HG03432 (cell line): ENCODE results near the gene SLAMF6.
A peak's percentile ranks its signal among the peaks of the same experiment; 100 is the strongest.
"Not testable (repeated sequence)": the region's sequence is repeated elsewhere in the genome, so short reads cannot be mapped to it uniquely, and the experiment has no call there.

Experiments
- ATAC-seq: cut with Tn5 transposase; IDR thresholded peaks from one replicate; pipeline ENCODE4 v1.9.1; 2021; ENCODE audit warnings: mild to moderate bottlenecking, moderate library complexity; ENCODE audit not compliant: unreplicated experiment

Gene SLAMF6

DNA sequence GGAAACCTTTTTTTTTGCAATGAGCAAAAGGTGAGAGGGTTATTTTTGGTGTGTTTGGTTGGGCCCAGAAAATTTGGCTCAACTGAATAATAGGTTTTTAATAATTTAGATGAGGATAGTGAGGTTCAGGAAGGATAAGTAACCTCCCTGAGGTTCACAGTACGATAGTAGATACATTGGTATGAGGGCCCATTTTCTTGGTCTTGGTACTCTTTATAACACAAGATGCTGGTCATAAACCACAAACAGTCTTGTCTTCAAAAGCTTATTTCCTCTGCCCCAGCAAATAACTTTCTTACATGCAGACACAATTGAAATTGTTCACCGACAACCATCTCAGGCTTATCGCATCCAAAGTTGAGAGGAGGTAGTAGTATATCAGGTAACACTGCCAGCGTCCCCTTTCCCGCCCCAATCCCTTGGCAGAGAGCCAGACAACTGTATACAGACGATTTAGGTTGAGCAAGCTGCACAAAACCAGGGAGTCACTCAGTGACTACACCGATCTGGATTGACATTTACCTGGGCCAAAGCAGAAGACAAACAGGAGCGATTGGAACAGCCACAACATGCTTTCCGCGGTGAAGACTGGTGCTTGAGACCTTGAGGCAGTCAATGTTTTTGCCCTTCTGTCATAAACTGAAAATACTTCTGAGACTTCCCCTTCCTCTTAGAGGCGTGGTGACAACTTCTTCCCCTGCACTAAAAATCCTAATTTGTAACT is at the start of gene SLAMF6:
TSS of gene SLAMF6 (minus strand) at position 634 of the 724 bp plus-strand sequence. CDS start at position 571, 63 bp downstream.
- peak; percentile 69 for ATAC-seq

DNA sequence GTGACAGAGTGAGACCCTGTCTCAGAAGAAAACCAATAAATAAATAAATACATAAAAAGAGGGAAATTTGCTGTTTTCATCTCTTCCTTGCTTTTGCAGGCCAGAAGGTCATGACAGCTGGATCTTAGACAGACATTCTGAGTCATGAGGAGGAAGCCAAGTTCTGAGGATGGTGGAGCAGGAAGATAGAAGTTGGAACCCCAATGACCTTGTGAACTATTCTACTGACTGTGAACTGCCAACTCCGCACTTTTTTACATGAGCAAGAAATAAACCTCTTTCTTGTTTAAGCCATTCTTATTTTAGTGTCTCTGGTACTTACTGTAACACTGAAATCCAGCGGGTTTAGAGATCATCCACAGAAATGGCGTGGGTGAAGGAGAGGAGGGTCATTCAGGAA is 47.8 kb upstream of the SLAMF6 start:
- ATAC-seq = no peak

DNA sequence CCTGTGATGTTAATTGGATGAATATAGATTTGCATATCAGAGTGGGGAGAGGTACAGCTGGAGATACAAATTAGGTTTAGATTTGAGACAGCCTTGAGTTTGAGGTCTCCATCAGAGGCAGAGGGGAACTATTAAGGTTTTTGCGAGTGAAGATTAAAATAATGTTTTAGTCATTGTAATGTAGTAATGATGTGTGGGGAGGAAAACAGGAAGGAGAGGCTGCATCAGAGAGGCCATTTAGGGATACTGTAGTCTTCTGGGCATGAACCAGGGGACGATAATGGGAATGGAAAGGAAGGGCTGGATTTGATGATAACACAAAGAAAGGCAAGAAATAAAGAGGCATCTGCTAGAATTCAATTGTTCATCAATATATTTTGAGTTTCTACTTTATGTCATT is 46.8 kb upstream of the SLAMF6 start:
- ATAC-seq = no peak

DNA sequence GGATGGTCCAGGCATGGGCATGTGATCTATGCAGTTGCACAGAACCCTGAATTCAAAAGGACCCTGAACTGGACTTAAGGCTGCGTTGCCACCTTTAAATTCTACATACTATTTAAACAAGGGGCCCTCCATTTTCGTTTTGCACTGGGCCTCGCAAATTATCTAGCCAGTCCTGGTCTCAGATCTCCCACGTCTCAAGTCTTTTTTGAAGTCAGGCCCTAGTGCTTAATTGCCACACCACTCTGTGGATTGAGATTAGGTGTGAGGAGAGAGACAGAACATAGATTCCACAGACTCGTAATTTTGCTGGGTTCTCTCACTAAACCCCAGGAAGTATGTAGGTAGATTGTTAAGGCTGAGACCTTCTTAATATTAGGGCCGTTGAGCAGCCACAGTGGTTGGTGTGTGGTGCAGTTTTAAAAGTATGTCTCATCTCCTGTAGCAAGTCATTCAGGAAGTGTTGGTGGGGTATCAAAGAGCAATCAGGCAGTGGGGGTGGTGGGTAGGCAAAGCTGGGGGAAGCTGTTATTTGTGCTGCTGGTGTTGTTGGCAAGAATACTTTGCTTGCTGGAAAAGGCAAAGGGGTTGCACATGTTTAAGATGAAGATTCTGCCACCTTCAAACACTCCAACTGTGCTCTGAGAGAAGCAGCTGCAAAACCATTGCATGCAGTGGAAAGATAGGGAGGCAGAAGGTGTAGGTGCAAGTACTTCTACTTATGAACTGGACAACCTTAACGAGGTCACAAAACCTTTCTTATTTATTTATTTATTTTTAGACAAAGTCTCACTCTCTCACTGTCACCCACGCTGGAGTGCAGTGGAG is 45.0 kb upstream of the SLAMF6 start:
- no peak for ATAC-seq

DNA sequence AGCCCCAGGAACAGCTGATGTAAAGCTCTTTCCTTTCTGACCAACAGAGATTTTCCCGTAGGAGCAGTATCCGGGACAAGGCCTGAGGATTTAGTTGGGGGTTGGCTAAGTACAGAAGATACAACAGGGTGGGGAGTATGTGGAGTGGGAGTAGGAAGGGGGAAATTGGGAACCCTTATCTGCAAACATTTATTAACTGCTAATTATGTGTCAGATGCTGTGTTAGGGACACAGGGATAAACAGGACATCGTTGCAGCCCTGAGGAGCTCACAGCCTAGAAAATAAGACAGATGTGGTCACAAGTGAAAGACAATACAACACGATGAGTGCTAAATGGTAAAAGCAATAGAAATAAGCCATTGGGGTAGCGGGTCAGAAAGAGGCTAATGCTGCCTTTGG is 44.3 kb upstream of the SLAMF6 start:
- no peak for ATAC-seq

DNA sequence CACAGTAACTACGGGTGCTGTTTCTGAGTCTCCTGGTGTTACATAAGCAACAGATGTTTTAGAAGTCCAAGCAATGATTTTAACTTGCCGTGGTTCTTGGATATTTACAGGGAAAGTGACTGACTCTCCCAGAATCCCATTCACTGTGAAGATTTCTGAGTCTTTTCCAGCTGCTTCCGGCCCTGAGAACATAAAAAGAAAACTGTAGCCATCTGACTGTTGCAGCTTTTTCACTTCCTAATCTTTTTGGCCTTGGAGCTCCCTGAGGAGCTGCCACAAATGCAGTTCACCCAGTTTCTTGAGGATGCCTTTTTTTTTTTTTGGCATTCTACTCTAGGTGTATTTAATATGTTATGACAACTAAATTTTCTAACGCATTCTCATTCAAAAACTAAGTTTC is 42.5 kb upstream of the SLAMF6 start:
- no peak for ATAC-seq

DNA sequence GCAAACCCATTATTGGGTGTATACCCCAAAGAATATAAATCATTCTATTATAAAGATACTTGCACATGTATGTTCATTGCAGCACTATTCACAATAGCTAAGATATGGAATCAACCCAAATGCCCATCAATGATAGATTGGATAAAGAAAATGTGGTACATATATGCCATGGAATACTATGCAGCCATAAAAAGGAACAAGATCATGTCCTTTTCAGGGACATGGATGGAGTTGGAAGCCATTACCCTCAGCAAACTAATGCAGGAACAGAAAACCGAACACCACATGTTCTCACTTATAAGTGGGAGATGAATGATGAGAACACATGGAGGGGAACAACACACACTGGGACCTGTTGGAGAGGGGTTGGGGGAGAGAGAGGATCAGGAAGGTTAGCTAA is 40.2 kb upstream of the SLAMF6 start:
- not testable (repeated sequence) for ATAC-seq

DNA sequence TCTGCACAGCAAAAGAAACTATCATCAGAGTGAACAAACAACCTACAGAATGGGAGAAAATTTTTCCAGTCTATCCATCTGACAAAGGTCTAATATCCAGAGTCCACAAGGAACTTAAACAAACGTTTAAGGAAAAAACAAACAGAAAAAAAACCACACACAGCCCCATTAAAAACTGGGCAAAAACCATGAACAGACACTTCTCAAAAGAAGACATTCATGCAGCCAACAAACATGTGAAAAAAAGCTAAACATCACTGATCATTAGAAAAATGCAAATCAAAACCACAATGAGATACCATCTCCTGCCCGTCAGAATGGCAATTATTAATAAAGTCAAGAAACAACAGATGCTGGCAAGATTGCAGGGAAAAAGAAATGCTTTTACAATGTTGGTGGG is 39.7 kb upstream of the SLAMF6 start:
- not testable (repeated sequence) for ATAC-seq

DNA sequence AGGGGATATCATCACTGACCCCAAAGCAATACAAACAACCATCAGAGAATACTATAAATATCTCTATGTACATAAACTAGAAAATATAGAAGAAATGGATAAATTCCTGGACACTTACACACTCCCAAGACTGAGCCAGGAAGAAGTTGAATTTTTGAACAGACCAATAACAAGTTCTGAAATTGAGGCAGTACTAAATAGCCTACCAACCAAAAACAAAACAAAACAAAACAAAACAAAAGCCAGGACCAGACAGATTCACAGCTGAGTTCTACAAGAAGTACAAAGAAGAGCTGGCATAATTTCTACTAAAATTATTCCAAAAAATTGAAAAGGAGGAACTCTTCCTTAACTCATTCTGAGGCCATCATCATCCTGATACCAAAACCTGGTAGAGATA is 37.8 kb upstream of the SLAMF6 start:
- no peak for ATAC-seq

DNA sequence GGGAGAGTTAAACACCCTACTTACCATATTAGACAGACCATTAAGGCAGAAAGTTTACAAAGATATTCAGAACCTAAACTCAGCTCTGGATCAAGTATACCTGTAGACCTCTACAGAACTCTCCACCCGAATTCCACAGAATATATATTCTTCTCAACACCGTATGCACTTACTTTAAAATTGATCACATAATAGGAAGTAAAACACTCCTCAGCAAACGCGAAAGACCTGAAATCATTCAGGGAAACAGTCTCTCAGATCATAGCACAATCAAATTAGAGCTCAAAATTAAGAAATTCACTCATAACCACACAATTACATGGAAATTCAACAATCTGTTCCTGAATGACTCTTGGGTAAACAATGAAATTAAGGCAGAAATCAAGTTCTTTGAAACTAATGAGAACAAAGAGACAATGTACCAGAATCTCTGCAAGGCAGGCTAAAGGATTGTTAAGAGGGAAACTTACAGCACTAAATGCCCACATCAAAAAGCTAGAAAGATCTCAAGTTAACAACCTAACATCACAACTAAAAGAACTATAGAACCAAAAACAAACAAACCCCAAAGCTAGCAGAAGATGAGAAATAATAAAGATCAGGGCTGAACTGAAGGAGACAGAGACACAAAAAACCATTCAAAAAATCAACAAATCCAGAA is 37.1 kb upstream of the SLAMF6 start:
- no peak for ATAC-seq

DNA sequence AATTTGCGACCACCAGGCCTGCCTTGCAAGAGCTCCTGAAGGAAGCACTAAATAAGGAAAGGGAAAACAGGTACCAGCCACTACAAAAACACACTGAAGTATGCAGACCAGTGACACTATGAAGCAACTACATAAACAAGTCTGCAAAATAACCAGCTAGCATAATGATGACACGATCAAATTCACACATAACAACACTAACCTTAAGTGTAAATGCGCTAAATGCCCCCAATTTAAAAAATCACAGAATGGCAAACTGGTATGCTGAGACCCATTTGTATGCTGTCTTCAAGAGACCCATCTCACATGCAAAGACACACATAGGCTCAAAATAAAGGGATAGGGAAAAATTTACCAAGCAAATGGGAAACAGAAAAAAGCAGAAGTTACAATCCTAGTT is 36.4 kb upstream of the SLAMF6 start:
- ATAC-seq = not testable (repeated sequence)

DNA sequence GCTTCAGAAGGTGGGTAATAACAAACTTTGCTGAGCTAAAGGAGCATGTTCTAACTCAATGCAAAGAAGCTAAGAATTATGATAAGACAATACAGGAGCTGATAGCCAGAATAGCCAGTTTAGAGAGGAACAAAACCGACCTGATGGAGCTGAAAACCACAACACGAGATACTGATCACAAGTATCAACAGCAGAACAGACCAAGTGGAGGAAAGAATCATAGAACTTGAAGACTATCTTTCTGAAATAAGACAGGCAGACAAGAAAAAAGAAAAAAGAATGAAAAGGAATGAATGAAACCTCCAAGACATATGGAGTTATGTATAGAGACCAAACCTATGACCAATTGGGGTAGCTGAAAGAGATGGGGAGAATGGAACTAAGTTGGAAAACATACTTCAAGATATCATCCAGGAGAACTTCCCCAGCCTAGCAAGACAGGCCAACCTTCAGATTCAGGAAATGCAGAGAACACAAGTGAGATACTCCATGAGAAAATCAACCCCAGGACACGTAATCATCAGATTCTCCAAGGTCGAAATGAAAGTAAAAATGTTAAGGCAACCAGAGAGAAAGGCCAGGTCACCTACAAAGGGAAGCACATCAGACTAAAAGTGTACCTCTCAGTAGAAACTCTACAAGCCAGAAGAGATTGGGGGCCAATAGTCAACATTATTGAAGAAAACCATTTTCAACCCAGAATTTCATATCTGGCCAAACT is 35.8 kb upstream of the SLAMF6 start:
- ATAC-seq = no peak

DNA sequence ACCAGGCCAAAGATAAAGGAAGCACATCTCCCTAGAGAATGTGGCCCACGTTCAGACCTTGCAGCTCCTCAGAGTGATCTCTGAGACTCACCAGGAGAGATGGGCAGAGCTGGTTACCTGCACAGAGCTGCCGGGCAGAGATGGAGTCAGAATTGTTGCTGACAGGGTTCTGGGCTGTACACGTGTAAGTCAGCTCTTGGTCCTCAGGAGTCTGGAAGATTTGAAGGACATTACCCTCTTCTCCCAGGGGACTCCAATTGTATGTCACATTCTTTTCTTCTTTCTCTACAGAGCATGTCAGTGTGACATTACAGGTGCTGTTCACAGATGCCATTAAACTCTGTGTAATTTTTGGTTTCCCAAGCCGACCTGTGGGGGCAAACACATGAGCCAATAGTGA is 30.7 kb upstream of the SLAMF6 start:
- no peak for ATAC-seq

DNA sequence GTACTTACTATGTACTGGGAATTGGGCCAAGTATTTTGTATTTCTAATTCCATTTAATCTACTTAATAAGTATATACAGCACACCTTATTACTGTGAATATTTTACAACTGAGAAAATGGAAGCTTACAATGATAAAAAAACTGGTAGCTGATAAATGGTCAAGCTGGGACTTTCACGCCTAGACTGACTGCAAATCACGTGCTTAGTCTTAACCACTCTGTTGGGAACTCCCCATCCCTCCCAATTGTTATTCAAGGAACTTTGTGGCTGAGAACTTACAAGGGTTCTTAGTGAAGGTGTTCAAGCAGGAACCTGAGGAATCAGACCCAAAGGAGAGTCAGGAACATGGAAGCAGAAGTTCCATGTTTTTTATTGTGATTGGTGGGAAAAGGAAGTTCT is 29.4 kb upstream of the SLAMF6 start:
- ATAC-seq = no peak

DNA sequence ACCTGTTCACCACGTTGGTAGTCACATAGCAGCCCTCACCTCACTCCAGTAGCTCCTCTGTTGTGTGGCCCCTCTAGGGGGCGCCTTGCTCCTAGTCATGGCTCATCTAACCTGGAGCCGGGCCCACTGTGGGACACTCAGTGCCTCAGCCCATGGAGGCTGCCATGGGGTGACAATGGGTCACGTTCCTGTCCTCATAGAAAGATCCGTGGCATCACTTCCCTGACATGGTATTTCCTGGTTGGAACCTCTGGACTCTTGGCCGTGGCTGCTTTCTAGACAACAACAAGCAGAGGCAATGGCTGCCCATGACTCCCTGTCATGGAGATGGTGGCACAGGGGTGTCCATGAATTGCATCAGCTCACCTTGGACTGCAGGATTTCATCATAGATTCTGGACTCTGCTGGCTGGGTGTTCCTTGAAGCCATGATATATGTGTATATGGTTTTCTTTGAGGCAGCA is 27.5 kb upstream of the SLAMF6 start:
- no peak for ATAC-seq

DNA sequence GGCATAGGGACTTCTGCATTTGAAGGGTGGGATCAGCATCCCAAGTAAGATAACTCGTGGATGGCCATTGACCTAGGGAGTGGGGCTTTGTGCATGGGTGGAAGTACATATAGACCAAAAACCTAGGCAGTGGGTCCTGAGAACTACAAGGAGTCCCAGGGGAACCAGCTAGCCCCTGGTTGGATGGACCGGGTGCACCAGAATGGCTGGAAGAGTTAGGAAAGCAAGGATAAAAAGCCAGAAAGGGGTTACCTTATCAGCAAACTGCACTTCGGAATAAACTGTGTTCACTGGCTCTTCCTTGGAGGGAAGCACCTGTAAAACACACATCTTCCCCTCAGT is 26.6 kb upstream of the SLAMF6 start:
- ATAC-seq = no peak

DNA sequence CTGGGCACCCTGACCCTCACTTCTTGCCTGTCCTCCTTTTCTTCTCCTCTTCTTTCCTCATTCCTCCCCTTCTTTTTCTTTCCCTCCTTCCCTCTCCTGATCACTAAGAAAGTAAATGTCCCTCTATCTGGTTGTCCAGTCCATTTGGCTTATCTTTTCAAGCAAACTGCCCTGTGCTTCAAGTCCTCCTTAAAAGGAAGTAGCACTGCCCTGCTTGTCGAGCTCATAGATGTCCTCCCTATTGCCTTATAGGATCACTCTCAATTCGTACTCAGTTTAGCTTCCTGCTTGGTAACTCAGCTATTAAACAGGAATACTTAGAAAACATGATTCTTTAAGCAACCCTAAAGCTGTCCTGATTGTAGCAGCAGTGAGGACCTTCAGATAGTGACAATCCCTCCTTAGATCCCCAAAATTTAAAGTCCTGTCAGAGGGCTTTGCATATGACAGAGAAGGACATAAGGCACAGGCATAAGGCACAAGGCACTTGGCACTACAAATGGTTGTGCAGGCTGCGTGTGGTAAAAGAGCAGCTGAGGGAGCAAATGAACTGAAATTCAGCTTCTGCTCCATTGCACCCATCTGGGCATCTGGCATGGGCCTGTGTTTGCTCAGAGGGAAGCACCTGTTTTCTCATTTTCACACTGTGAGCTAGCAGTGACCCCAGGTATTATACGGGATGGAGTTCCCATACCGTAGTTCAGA is 26.1 kb upstream of the SLAMF6 start:
- peak; percentile 56 for ATAC-seq

DNA sequence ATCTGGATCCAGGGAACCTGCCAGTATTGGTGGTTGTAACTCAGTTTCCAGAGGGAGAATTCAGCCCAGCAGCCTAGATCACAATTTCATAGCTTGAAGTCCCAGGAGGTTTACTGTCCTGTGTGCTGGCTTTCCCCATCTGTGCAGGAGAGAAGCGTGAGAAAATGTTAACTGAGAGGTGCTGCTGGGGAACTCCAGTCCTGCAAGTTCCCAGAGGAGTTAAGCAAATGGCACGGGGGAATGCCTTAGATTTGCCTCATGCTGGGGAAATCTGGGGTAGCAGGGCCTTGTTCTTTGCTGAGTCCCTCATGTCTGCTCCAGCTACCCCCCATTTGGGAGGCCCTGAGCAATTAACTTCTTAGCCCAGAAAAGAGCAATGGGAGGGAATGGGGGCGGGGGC is 25.1 kb upstream of the SLAMF6 start:
- peak; percentile 58 for ATAC-seq

DNA sequence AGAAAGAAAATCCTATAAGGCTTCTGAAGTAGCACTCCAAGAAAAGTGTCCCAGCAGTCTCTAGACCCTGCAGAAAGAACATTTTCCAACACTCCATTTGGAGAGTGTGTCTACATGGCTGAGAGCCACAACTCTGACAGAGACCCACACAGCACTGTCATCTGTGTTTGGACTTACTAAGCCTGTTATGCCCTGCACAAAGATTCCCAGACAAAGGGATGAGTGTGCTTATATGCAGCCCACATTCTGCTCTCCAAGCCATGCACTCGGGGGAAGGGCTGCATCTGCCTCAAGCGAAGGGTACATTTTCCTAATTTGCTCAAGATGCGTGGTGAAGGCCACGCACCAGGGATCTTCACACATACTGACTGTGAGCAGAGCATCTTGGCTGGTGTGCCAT is 24.4 kb upstream of the SLAMF6 start:
- no peak for ATAC-seq

DNA sequence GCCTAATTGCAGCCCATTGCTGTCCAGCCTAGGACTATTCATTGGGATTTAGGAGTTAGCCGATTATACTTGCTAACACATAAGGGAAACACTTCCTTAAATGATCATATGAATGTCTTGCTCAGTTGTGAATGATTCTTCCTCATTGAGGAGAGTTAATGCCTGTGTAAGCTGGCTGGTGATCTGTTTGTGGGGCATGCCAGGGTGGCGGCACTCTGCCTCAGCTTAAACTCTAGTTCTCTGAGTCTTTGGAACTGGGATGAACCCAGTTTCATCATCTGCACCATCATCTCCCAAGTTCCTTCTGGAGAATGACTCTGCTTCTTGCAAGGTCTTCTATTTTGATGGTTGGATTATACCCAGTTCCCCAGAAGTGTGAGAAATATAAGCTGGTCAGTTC is 23.9 kb upstream of the SLAMF6 start:
- ATAC-seq = no peak

DNA sequence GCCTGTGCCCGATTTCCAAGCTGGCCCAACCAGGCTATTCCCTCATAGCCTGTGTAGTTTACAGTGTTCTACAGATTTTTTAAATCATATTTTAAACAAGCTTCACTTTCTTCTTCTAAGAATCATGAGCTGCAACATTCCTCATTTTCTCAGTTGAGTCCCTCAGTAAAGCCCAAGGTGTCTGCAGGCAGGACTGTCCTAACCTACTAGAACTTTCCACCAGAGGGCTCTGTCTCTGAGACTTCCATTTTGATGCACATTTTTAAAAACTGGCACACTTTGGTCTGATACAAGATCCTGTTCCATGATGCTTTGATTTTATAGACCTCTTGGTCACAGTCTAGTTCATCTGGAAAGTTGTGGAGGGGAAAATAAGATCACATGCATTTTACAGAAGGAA is 21.6 kb upstream of the SLAMF6 start:
- ATAC-seq = no peak
